Spleen (tissue), 7 donors: ENCODE measurements around the gene NUTF2.

ENCODE experiments used
- POLR2A ChIP-seq, 3 donors: fragments of 450-650 bp; IDR thresholded peaks; one replicate each; pipeline ENCODE4 v1.5.1; 2017; ENCODE audit warnings: antibody characterized with exemption in 3 of 3, mild to moderate bottlenecking in 1 of 3
- POLR2AphosphoS5 ChIP-seq, 3 donors: sonication (generic); formaldehyde crosslinking; IDR thresholded peaks; one replicate each; pipeline ENCODE4 v1.5.1; 2017; ENCODE audit warnings: antibody characterized with exemption in 3 of 3
- TF ChIP-seq, protein P1 (sequence below), 11 experiments: fragments of 200-600 bp in 7 of 11; fragments of 450-650 bp in 4 of 11; sonication (generic) in 4 of 11; IDR thresholded peaks in 8 of 11; conservative IDR thresholded peaks in 3 of 11; 1 replicate in 7 of 11; 2 replicates in 4 of 11; pipeline versions ENCODE4 v1.4.0 to v1.8.0; 2016 to 2021; ENCODE audit warnings: antibody characterized with exemption in 11 of 11, inconsistent platforms in 4 of 11, mild to moderate bottlenecking in 1 of 11
- donor health status: DM: no; HTN: no; CAD: no; lungs with moderate emphysema.
- donor health status: DM: no; HTN: no; CAD: no.
- donor health status: DM: no; HTN: no; CAD: no.

- TF ChIP-seq, protein P1, sequence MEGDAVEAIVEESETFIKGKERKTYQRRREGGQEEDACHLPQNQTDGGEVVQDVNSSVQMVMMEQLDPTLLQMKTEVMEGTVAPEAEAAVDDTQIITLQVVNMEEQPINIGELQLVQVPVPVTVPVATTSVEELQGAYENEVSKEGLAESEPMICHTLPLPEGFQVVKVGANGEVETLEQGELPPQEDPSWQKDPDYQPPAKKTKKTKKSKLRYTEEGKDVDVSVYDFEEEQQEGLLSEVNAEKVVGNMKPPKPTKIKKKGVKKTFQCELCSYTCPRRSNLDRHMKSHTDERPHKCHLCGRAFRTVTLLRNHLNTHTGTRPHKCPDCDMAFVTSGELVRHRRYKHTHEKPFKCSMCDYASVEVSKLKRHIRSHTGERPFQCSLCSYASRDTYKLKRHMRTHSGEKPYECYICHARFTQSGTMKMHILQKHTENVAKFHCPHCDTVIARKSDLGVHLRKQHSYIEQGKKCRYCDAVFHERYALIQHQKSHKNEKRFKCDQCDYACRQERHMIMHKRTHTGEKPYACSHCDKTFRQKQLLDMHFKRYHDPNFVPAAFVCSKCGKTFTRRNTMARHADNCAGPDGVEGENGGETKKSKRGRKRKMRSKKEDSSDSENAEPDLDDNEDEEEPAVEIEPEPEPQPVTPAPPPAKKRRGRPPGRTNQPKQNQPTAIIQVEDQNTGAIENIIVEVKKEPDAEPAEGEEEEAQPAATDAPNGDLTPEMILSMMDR (IDR thresholded peaks at IDR 0.05 in 8 of 11, conservative IDR thresholded peaks at IDR 0.05 in 3 of 11): no peak
- TF ChIP-seq POLR2A (IDR thresholded peaks at IDR 0.05) (no peak), POLR2AphosphoS5 (IDR thresholded peaks at IDR 0.05) (no peak)
Observed at GRCh38 chr16:67857547-67858233, 11.0 kb downstream of the NUTF2 start.
